ENCODE data around the gene BHLHA15.

BHLHA15 gene

DNA sequence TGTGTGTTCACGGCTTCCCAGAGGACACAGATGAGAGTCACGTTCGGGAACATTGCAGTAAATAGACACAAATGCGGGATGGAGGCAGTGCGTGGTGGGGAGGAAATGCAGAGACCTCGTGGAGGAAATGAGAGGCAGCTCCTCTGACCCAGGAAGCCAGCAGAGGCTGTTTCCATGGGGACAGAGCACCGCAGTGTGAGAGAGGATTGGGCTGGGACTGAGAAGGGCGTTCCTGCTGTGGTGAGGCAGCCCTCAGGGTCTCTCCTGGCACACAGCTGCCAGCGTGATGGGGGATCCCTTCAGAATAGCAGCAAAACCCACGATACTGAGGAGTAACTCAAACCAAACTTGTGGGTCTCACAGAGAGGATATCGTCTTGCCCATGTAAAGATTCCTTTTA lies 21.7 kb upstream of the BHLHA15 start:
- DNase-seq, result no peak

DNA sequence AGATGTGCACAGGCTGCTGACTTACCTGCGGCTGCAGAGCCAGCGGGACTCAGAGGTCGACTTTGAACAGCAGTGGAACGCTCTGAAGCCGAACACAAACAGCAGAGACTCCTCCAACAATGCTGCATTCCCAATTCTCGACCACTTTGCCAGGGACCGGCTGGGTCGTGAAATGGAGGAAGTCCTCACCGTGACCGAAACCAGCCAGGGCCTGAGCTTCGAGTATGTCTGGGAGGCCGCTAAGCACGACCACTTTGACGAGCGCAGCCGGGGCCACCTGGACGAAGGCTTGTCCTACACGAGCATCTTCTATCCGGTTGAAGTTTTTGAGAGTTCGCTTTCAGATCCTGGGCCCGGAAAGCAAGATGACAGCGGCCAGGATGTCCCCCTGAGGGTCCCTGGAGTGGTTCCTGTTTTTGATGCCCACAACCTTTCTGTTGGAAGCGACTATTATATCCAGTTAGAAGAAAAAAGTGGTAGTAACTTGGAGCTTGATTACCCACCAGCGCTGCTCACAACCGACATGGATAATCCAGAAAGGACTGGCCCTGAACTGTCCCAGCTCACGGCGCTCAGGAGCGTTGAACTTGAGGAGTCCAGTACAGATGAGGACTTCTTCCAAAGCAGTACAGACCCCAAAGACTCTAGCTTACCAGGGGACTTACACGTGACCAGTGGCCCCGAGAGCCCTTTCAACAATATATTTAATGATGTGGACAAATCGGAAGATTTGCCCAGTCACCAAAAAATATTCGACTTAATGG lies 19.4 kb upstream of the BHLHA15 start:
- no peak for DNase-seq

DNA sequence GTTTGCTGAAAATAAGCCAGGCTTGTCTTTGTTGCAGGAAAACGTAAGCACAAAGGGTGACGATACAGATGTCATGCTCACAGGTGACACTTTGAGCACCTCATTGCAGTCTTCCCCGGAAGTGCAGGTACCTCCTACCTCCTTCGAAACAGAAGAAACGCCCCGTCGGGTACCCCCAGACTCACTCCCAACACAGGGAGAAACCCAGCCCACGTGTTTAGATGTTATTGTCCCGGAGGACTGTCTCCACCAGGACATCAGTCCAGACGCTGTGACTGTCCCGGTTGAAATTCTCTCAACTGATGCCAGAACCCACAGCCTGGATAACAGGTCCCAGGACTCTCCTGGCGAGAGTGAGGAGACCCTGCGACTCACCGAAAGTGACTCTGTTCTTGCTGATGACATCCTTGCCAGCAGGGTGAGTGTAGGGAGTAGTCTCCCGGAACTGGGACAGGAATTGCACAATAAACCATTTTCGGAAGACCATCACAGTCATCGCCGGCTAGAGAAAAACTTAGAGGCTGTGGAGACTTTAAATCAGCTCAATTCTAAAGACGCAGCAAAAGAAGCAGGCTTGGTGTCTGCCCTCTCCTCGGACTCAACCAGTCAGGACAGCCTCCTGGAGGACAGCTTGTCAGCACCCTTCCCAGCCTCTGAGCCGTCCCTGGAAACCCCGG lies 18.3 kb upstream of the BHLHA15 start:
- no peak for DNase-seq

DNA sequence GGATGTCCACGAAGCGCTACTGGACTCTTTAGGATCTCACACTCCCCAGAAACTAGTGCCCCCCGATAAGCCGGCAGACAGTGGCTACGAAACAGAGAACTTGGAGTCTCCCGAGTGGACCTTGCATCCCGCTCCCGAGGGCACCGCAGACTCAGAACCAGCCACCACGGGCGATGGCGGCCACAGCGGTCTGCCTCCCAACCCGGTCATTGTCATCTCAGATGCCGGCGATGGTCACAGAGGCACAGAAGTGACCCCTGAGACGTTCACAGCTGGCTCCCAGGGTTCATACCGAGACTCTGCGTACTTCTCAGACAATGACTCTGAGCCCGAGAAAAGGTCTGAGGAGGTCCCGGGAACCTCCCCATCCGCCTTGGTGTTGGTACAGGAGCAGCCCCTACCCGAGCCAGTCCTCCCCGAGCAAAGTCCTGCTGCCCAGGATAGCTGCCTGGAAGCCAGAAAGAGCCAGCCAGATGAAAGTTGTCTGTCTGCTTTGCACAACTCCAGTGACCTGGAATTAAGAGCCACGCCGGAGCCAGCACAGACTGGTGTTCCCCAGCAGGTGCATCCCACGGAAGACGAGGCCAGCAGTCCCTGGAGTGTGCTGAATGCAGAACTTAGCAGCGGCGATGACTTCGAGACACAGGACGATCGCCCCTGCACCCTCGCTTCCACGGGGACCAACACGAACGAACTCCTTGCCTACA lies 17.6 kb upstream of the BHLHA15 start:
- DNase-seq, result no peak

DNA sequence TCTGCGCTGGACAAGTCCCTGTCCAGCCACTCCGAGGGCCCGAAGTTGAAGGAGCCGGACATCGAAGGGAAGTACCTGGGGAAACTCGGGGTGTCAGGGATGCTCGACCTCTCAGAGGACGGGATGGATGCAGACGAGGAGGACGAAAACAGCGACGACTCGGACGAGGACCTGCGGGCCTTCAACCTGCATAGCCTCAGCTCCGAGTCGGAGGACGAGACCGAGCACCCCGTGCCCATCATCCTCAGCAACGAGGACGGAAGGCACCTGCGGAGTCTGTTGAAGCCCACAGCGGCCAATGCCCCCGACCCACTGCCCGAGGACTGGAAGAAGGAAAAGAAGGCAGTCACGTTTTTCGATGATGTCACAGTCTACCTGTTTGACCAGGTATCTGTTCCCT lies 17.1 kb upstream of the BHLHA15 start:
- no peak for DNase-seq

DNA sequence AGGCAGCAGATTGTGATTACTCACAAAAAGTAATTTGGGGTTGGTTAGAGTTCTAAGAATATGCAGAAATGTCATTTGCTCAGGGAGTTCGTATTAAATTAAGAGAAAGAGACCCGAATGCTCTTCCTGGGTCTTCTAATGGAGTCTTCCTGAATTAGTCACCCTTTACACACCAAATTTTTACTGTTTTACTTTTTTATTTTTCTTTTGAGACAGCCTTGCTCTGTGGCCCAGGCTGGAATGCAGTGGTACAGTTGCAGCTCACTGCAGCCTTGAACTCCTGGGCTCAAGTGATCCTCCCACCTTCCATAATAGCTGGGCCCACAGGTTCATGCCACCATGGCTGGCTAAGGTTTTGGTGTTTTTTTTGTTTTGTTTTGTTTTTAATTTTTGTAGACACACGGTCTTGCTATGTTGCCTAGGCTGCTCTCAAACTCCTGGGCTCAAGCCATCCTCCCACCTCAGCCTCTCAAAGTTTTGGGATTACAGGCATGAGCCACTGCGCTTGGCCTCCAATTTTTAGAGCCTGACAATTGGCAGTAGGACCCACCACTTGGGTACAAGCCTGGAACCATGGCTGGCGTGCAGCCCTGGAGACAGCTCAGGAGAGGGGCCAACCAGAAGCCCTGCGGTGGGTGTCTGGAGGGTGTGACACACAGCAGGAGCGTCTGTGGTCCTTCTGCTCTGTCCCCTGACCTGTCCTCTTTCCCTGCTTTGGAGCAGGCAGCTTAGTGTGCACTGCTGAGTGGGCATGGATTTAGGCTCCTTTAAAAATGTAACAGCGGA lies 16.4 kb upstream of the BHLHA15 start:
- no peak for DNase-seq

DNA sequence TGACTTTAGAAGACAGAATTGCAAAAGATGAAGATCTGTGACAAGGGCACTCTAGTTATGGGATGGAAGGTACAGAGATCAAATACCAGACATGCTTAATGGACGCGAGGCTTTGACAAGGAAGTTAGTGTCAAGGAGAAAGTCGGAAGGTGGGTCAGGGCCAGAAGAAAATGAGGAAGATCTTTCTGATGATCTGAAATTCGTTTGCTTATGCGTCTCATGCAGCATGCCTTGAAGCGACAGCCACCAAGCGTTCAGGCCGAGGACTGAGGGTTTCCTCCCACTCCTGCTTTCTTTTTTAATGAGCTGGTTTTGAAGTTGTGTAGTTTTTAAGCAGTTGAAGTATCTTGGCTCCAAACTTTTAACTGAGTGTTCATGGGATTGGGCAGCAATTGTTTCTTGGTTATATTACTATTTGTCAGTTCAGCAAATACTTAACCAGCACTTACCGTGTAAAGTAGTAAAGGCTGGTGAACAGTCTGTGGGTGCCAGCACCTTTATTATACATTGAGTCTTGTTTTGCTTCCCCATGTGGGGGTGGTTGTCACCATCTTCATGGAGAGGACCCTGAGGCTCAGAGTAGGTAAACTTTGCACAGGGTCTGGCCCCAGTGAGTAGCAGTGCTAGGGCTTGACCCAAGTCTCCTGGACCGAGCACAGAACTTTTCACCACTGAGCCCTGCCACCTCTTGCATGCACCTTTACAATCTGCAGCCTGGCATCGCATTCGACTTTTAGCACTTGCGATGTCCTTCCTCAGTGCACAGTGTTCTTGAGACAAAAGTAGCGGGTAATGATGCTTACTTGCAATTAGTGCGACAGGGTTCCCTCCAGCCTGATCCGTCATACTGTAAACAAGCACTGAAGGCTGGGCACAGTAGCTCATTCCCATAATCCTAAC lies 14.3 kb upstream of the BHLHA15 start:
- no peak for DNase-seq

DNA sequence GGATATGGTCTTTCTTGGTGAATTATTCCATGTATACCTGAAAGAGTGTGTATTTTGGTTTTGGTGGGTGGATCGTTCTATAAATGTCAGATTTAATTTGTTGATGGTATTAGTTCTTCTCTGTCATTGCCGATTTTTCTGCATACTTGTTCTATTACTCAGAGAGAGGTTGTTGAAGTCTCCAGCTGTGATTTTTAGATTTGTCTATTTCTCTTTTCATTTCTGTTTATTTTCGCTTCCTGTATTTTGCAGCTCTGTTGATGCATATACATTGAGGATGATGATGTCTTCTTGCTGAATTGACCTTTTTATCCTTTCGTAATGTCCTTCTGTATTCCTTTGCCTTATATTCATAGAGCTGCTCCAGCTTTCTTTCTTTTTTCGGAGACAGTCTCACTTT lies 12.1 kb upstream of the BHLHA15 start:
- no peak for DNase-seq

DNA sequence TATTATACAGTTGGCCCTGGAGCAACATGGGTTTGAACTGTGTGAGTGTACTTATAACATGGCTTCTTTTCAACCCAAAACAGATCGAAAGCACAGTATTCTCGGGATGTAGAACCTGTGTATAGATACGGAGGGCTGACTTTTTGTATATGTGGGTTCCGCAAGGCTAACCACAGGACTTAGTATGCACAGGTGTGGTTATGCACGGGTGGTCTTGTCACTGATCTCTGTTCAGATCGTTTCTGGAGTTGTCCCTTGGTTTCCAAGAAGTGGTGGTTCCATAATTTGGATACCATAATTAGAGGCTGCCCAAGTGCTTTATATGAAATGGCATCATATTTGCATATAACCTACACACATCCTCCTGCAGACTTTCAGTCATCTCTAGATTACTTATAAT lies 10.9 kb upstream of the BHLHA15 start:
- no peak for DNase-seq

DNA sequence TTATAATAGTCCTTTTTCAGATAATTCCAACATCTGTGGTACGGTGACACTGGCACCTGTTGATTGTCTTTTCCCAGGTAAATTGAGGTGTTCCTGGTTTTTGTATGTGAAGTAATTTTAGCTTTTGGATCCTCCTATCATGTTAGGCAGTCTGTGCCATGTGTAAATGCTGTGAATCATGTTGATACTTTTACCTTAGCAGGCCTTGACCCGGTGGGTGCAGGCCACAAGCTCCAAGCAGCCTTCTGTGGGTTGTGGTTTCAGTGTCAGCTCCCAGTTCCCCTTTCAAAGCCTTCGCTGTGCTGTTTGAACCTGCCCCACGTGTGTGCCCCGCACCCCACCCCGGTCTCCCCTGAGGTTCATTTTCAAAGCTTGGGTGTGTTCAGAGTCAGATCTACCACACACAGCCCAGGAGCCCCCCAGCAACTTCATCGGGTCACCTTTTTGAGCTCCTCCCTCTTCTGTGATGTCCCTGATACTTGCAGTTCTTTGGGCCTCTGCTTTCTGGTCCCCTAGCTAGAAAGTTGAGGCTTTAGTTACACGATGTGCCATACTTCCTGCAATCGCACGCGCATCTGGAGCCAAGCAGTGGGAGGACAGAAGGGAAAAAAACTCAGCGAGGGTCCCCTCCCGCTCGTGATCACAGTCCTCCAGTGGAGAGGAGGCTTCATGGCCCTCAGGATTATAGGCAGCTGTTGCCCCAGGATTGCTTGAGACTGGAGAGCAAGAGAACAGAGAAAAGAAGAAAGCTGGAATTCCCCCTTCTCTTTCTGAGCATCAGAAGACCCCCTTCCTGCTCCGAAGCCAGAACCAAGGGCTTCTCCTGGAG lies 8.7 kb upstream of the BHLHA15 start:
- DNase-seq, result peak; percentile 82

DNA sequence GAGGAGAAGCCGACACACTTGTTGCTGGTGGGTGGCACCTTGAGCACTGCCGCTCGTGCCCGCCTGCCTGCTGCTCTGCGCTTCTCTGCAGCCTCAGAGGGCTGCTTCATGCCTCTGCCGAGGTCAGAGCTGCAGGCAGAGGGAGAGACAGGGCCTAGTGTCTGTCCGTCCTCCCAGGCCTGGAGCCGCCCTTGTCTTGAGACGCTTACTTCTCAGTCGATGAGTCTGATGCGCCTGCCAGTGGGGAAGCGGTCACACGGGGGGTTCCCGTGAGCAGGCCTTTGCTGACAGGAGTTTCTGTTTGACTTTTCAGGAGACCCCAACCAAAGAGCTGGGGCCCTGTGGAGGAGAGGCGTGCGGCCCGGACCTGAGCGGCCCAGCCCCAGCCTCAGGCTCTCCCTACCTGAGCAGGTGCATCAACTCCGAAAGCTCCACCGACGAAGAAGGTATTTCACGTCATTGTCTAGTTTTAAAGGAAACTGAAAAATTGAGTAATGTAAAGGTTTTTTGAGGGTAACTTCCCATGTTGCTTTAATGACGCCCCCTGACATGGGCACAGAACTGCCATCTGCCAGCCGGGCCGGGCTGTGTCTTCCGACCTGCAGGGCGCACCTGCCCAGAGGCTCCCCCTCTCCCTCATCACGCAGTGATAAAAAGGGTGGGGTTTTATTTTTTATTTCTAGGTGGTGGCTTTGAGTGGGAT lies 7.8 kb upstream of the BHLHA15 start:
- DNase-seq, result no peak

DNA sequence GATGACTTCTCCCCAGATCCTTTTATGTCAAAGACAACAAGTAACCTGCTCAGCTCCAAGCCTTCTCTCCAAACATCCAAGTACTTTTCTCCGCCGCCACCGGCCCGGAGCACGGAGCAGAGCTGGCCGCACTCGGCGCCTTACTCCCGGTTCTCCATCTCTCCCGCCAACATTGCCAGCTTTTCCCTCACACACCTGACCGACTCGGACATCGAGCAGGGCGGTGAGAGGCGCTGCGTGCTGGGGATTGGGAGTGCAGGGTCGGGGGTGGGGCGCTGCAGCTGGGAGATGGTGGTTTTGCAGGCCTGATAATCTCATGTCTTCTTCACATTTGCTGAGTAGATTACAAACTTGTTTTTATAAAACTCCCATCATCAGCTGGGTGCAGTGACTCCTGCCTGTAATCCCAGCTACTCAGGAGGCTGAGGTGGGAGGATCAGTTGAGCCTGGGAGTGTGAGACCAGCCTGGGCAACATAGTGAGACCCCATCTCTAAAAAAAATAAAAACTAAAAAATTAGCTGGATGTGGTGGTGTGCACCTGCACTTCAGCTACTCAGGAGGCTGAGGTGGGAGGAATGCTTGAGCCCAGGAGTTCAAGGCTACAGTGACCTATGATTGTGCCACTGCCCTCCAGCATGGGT lies 7.2 kb upstream of the BHLHA15 start:
- no peak for DNase-seq

DNA sequence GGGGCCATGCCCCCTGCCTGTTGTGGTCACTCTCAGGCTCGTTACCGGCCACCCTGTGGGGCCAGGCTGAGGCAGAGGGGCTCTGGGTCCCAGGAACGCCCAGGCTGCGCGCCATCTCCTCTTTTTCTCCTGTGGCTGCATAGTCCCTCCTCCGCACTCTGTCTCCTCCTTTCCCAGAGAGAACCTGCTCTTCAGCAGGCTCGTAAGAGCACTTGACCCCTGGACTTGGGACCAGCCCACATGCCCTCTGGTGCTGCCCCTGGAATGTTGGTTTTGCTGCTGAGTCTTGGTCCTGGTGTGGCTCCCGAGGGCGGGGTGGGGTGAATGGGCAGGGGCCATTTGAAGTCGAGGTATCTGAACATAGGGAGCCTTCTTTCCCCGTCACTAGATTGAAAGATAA lies 6.6 kb upstream of the BHLHA15 start:
- DNase-seq, result no peak

DNA sequence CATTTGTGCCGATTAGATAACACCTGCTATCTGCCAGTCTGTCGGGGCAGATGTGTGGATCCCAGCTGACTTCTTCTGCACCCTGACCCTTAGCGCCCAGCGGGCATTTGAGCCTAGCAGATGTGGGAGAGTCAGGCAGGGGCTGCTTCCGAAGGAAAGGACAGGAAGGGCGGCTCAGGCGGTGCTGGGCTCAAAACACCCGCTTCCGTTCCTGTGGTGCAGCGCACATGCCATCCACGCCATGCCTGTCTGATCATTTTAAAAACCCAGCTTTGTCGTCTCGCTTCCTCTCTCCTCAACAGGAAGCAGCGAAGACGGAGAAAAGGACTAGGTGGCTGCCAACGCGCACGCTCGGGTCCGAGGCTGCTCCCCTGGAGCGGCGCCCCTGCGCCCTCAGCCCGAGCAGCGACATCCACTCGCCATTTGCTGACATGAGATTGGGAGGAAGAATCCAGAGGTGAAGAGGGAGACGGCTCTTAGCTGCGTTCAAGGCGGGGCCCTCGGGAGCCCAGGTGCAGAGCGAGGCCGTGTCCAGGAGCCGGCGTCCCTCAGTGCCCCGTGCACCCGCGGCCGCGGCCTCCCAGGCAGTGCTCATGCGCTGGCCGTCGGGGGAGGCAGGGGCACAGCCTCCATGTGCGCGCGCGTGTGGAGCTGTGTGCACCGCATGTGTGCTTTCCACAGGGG lies 5.9 kb upstream of the BHLHA15 start:
- no peak for DNase-seq

DNA sequence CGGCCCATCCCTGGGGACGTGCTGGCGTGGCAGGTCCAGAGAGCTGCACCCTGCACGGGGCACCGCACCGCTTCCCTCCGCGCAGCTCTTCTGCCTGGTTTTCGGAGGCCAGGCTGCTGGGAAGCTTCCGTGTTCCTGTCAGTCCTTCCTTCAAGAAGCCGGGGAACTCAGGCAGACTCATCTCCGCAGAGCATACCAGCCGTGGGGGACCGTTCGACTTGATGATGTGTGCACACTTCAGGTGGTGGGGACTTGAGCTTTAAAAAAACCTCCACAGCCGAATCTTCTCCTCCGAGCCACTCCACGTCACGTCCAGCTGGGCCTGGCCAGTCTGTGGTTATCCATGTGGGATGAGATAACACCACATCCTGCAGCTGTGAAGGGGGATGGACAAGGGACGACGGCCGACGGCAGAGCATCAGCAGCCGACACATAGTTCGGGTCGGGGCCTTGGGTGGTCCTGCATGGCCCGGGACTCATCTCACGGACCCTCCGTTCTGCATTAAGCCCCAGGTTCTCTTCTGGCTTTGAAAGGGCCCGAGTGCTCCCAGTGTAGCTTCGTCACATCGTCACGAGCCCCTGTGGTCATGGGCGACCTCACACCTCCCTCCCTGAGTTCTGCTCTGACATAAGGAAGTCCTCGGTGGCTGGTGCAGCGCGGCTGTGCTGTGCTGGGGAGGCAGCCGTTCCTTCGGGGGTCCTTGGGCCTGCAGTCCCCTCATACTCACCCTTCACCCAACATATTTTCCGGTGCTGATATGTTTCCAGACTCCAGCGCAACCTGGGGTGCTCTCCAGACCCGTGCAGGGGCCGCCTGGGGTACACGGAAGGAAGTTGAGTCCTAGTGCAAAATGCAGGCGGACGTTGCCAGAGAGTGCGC lies 4.5 kb upstream of the BHLHA15 start:
- DNase-seq, result no peak

DNA sequence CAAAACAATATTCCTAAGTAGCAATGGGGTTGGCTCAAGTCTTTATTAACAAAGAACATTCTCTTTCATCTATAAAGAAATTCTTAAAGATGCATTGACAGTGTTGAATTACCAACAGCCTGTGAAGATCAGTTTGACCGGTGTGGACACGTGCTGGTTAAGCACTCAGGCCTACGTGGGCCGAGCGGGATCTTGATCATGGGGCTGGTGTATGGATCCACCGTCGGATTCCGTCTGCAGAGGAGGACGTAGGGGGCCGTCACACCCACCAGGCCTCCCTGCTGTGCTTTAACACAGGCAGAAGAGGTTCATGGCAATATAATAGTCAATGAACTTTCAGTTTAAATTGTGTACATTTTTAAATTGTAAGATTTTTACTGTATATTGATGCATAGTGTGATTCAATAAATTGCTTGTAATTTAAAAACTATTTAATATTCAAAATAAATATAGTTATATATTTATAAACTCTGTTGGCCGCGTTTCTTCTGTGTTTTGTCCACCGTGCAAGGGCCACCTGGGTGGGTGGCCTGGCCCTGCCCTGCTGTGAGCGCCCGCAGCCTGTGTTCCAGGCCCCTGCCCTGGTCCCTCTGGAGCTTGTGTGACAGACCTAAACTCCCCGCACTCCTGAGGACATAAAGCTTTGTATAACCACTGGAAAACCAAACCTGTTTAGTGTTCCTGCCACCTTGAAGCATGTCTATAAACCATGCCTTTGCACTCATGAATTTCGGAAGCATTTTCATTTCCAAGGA lies 1.9 kb upstream of the BHLHA15 start:
- no peak for DNase-seq

DNA sequence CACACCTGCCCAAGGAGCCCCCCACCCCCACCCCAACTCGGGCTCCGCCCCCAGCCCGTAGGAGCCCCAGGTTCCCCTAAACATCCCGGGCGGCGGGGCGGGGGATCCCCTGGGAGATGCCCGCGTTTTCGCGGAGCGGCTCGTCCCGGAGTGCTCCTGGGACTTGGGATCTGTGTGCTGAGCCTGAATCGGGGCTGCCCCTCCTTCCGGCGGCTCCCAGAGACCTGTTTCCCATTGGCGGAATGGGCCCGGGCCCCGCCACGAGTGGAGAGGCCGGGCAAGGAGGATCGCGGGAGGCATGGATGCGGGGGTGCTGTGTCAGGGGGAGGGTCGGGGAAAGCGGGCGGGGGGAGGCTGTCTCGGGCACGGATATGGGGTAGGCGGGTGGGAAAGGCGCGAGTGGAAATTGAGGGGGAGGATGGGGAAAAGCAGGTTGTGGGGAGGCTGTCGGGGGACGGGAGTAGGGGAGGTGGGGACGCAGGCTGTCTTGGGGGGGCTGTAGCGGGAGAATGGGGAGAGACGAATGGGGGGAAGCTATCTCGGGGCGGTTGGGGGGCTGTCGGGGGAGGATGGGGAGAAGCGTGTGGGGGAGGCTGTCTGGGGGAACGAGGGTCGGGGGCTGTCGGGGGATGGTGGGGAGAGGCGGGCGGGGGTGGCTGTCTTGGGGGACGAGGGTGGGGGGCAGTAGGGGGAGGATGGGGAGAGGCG lies 572 bp upstream of the BHLHA15 start:
- DNase-seq, result no peak
